NCI-H1694 (cell line): ENCODE measurements around the gene PDGFC.

Source experiments
- DNase-seq: peaks from one replicate; lab custom pipeline; 2025; lab: John Stamatoyannopoulos, UW

Gene PDGFC

GRCh38 chr4:156829201-156829873 is 142.3 kb downstream of the PDGFC start:
- no peak for DNase-seq

DNA sequence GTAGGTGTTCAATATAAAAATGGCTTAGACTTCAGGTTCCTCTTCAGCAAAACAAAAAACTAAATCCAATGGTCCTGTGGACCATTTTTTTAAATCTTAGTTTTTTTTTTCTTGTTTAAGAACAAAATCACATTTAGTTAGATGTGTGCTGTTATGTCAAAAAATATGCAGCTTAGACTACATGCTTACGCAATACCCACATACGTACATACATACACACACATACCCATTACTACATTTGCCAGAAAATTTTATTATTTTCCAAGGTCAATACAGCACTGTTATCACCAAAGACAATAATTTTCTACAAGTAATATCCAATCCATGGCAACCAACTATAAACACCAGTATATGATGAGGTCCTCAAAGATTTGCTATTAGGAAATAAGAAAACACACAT is 144.1 kb downstream of the PDGFC start:
- DNase-seq, result no peak

- DNase-seq, result no peak
Measured at GRCh38 chr4:156825074-156825473, 146.5 kb downstream of the PDGFC start.

GRCh38 chr4:156824451-156825060 is 147.0 kb downstream of the PDGFC start:
- DNase-seq, result no peak

- no peak for DNase-seq
Measured at GRCh38 chr4:156820931-156821330, 150.7 kb downstream of the PDGFC start.

DNA sequence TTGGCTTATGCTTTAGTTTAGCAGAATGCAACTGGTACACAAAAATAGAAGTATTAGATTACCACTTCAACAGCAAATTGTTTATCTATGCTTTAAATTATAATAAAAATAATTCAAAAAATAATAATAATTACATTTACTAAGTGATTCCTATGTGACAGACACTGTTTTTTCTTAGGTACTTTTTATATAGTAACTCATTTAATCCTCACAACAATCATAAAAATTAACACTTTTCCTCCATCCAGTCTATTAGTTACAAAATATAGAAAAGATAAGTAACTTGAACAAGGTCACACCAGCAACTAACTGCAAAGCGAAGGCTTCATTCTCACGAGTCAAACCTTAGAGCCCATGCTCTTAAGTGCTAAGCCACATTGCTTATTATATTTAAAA is 155.2 kb downstream of the PDGFC start:
- no peak for DNase-seq

- DNase-seq, result peak; percentile 22
Measured at GRCh38 chr4:156815717-156816359, 155.8 kb downstream of the PDGFC start.

- no peak for DNase-seq
Measured at GRCh38 chr4:156811963-156812362, 159.6 kb downstream of the PDGFC start.

- no peak for DNase-seq
Measured at GRCh38 chr4:156811286-156811685, 160.3 kb downstream of the PDGFC start.

- no peak for DNase-seq
Measured at GRCh38 chr4:156805696-156806095, 165.9 kb downstream of the PDGFC start.

- no peak for DNase-seq
Measured at GRCh38 chr4:156803056-156803455, 168.5 kb downstream of the PDGFC start.

DNA sequence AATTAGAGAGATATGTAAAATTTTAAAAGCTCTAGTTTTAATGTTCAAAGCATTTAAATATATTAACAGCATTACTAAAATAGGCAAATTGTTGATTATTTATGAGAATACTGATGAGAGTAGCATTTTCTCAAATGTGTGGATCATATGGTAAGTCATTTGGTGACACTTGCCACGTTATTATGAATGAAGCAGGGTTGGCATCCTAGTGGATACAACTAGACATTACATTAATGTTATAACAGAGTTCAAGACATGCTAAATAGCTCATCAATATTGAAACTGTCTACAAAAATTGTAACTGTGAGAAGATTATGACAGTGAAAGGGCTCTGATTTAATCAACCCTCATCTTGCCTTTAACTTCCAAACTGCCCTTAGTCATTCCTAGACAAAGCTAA is 171.1 kb downstream of the PDGFC start:
- DNase-seq, result no peak

DNA sequence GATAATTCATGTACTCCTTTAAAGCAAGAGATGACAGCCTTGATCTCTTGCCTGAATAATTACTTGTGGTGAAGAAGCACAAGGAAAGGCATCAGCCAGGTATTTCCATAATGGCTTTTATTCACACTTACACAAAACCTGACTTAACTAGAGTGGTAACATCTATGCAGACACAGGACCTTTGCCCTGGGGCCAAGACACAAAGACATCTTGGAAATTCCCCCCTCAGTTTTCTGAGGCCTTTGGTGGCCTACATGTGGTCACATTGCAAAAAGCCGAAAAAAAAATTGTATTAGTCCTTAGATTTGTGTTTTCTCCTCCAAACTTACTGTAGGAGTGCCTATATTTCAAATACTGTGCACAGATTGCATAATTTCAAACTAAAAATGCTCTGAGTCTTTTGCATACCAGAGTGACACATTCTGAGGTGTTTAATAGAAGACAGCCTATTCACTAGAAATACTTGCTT is 172.4 kb downstream of the PDGFC start:
- DNase-seq, result no peak

GRCh38 chr4:156798438-156798837 is 173.2 kb downstream of the PDGFC start:
- no peak for DNase-seq

DNA sequence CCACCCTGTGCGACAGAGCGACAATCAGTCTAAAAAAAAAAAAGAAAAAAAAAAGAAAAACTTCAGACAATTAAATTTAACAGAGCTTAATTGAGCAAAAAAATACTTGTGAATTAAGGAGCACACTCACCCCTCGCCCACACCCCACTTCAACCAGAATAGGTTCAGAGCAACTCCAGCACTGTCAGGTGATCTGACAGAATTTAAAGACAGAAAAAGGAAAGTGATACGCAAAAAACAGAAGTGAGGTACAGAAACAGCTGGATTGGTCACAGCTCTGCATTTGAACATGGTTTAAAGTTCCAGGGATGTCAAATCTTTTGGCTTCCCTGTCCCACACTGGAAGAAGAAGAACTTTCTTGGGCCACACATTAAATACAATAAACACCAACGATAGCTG is 174.4 kb downstream of the PDGFC start:
- DNase-seq, result no peak

- DNase-seq, result no peak
Measured at GRCh38 chr4:156795727-156796126, 175.9 kb downstream of the PDGFC start.

- no peak for DNase-seq
Measured at GRCh38 chr4:156794863-156795262, 176.7 kb downstream of the PDGFC start.

- no peak for DNase-seq
Measured at GRCh38 chr4:156792462-156793085, 179.0 kb downstream of the PDGFC start.

GRCh38 chr4:156790866-156791265 is 180.7 kb downstream of the PDGFC start:
- peak; percentile 18 for DNase-seq

GRCh38 chr4:156788782-156789181 is 182.8 kb downstream of the PDGFC start:
- no peak for DNase-seq

- no peak for DNase-seq
Measured at GRCh38 chr4:156786713-156787112, 184.9 kb downstream of the PDGFC start.

DNA sequence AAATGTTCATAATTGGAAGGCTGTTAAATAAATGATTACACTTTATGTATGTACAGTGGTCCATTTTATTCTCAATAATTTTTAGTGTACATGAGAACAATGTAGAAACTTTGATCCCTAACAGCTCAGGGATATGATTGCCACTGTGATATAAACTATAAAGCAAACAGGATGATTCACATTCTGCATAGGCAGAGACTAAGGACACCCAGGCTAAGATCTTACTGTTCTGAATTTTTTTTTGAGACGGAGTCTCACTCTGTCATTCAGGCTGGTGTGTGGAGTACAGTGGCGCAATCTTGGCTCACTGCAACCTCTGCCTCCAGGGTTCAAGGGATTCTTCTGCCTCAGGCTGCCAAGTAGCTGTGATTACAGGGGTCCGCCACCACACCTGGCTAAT is 186.6 kb downstream of the PDGFC start:
- DNase-seq, result no peak

DNA sequence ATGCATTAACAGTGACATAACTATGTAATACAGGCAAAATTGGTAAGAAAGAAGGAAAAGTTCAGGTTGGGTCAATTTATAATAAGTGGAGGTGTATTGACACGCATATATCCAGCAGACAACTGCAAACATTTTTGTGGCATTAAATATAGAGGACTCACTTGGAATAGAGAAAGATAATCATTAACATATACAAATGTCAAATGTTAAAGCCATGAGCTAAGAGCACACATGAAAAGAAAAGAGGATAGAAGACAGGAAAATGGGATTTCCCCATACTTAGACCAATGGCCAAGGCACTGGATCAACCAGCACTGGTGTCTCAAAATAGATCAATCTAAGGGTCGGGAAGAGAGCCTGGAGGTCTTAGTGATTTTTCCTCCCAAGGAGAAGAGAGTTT is 187.6 kb downstream of the PDGFC start:
- no peak for DNase-seq
